ENCODE measurements around the gene ECM2.

Gene ECM2

DNA sequence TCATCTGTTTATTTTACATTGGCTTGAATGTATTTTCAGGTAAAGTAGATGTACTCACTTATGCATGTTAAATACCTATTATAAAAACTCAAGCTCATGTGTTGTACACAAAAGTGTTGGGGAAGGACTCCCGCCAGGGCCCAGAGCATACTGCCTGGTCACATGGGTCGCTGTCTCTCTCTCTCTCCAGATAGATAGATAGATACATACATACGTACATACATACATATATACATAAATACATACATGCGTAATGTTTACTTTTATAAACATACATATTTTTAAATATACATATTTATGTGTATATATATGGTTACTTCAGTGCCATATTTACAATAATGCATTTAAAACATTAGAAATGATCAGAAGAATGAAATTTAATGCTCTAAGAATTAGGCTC, 78.2 kb downstream of the ECM2 start:
- no peak for DNase-seq

DNA sequence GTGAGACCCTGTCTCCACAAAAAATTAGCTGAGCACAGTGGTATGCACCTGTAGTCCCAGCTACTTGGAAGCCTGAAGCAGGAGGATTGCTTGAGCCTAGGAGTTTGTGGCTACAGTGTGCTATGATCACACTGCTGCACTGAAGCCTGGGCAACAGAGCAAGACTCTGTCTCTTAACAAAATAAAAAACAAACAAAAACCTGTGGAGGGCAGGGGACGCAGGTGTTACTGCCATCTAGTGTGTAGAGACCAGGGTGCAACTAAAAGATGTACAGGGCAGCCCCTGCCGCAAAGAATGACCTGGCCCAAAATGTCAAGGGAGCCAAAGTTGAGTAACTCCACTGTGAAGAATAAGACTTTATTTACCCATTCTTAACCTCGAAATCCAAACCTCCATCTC, 80.6 kb downstream of the ECM2 start:
- DNase-seq, result peak; percentile 17

DNA sequence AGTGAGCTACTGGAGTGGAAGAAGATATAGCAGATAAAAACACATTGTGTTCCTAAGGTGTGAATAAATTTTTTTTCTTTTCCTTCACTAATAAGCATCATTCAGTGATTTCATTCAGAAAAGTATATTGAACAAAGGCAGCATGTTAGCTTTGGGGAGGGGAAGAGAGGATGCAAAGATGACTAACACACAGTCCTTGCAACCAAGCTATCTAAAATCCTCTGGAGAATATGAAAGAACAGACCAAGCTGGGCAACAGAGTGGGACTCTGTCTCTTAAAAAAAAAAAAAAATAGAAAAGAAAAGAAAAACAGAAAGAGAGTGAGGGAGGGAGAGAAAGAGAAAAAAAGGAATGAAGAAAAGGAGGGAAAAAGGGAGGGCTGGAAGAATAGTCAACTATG, 89.3 kb downstream of the ECM2 start:
- no peak for DNase-seq

Data from CD4-positive, alpha-beta T cell treated with Interleukin-10 for 1 hour (primary cell).